ENCODE results near the gene P2RX6. TPM values are rescaled to one million over a fixed set of nuclear protein-coding genes. Genes with fewer than 3 reads are reported as not detected.

P2RX6 gene
- polyA plus RNA-seq, 1 donor (not counting 4 experiments of a cell fraction or from before 2014, with no cell fraction given): 0.87 TPM

- no peak overlapping the region for H2AFZ ChIP-seq (ENCODE audit: control insufficient read depth, low read length)
- dilution Hi-C loops (cut with MboI; ENCODE audit: extremely low pct_ligation_motif_present, low sequenced_read_pairs): no loop called here
Observed at GRCh38 chr22:21054714-21055563, 40.0 kb downstream of the P2RX6 start.

DNA sequence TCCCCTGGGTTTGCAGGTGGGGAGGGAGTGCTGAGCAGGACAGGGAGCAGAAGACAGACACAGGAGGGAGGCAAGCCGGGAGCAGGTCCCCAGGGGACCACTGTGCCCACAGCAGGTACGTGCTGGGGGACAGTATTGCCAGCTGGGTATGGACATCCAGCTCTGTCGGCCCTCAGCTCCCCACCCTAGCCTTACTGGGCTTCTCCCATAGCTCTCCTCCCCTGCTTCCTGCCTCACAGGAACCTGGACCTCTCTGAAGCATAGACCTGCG, 40.5 kb downstream of the P2RX6 start:
- no peak overlapping the region for H2AFZ ChIP-seq (ENCODE audit: control insufficient read depth, low read length)

More at GRCh38 chr22:21054714-21055563, 40.0 kb downstream of the P2RX6 start:
- no peaks in the 10 kb centered on the region for H3K9me1 ChIP-seq (ENCODE audit: control insufficient read depth, extremely low read depth, insufficient read depth, low read length)
- no peaks in the 10 kb centered on the region for H4K20me1 ChIP-seq (ENCODE audit: control insufficient read depth, extremely low read depth, insufficient read depth, low read length)
- no peaks in the 10 kb centered on the region for H3K9me3 ChIP-seq (ENCODE audit: control insufficient read depth, low read depth, low read length)
- H3K4me2 ChIP-seq (ENCODE audit: control insufficient read depth, extremely low read depth, insufficient read depth, low read depth, low read length): no peak overlapping the region
- H3K79me2 ChIP-seq (ENCODE audit: control insufficient read depth, insufficient read depth, low read length): no peaks in the 10 kb centered on the region
- H3K27me3 ChIP-seq (ENCODE audit: control insufficient read depth, extremely low read depth, insufficient read depth, low read length): no peaks in the 10 kb centered on the region
- TF ChIP-seq, protein P1, sequence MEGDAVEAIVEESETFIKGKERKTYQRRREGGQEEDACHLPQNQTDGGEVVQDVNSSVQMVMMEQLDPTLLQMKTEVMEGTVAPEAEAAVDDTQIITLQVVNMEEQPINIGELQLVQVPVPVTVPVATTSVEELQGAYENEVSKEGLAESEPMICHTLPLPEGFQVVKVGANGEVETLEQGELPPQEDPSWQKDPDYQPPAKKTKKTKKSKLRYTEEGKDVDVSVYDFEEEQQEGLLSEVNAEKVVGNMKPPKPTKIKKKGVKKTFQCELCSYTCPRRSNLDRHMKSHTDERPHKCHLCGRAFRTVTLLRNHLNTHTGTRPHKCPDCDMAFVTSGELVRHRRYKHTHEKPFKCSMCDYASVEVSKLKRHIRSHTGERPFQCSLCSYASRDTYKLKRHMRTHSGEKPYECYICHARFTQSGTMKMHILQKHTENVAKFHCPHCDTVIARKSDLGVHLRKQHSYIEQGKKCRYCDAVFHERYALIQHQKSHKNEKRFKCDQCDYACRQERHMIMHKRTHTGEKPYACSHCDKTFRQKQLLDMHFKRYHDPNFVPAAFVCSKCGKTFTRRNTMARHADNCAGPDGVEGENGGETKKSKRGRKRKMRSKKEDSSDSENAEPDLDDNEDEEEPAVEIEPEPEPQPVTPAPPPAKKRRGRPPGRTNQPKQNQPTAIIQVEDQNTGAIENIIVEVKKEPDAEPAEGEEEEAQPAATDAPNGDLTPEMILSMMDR (optimal IDR thresholded peaks at IDR 0.05 in 1 of 3, IDR thresholded peaks at IDR 0.05 in 1 of 3, conservative IDR thresholded peaks at IDR 0.05 in 1 of 3; ENCODE audit: extremely low read depth in 1 of 3, insufficient read depth in 2 of 3, low read length in 3 of 3): no peak
- no peak for TF ChIP-seq EZH2 (IDR thresholded peaks at IDR 0.05; ENCODE audit: low read length)
- H3K27ac ChIP-seq (ENCODE audit: control insufficient read depth, insufficient read depth, low read length): no peak overlapping the region
- FAIRE-seq (no peak), DNase-seq (ENCODE audit: low read depth, low spot score) (no peak)
- no peaks in the 10 kb centered on the region for H3K36me3 ChIP-seq (ENCODE audit: control insufficient read depth in 2 of 2, extremely low read depth in 1 of 2, insufficient read depth in 2 of 2, low read length in 2 of 2)
- H3K4me1 ChIP-seq (ENCODE audit: control insufficient read depth, extremely low read depth, insufficient read depth, low read length): peaks cover 7% of the 10 kb centered on the region
- H3K4me3 ChIP-seq (ENCODE audit: control insufficient read depth in 2 of 3, extremely low read depth in 1 of 3, insufficient read depth in 2 of 3, low read depth in 1 of 3, low read length in 3 of 3): no peak overlapping the region
- H3K9ac ChIP-seq (ENCODE audit: control insufficient read depth, extremely low read depth, insufficient read depth, low read length): no peak overlapping the region

More for the DNA sequence above, 40.5 kb downstream of the P2RX6 start:
- Histone ChIP-seq H3K36me3 (ENCODE audit: control insufficient read depth in 2 of 2, extremely low read depth in 1 of 2, insufficient read depth in 2 of 2, low read length in 2 of 2) (no peaks in the 10 kb centered on the region), H3K27ac (ENCODE audit: control insufficient read depth, insufficient read depth, low read length) (no peak overlapping the region), H4K20me1 (ENCODE audit: control insufficient read depth, extremely low read depth, insufficient read depth, low read length) (no peaks in the 10 kb centered on the region), H3K9me1 (ENCODE audit: control insufficient read depth, extremely low read depth, insufficient read depth, low read length) (no peaks in the 10 kb centered on the region), H3K9ac (ENCODE audit: control insufficient read depth, extremely low read depth, insufficient read depth, low read length) (no peak overlapping the region), H3K79me2 (ENCODE audit: control insufficient read depth, insufficient read depth, low read length) (no peaks in the 10 kb centered on the region), H3K4me1 (ENCODE audit: control insufficient read depth, extremely low read depth, insufficient read depth, low read length) (peaks cover 7% of the 10 kb centered on the region), H3K4me3 (ENCODE audit: control insufficient read depth in 2 of 3, extremely low read depth in 1 of 3, insufficient read depth in 2 of 3, low read depth in 1 of 3, low read length in 3 of 3) (no peak overlapping the region), H3K4me2 (ENCODE audit: control insufficient read depth, extremely low read depth, insufficient read depth, low read depth, low read length) (no peak overlapping the region), H3K27me3 (ENCODE audit: control insufficient read depth, extremely low read depth, insufficient read depth, low read length) (no peaks in the 10 kb centered on the region), H3K9me3 (ENCODE audit: control insufficient read depth, low read depth, low read length) (no peaks in the 10 kb centered on the region)
- TF ChIP-seq EZH2 (IDR thresholded peaks at IDR 0.05; ENCODE audit: low read length): no peak
- TF ChIP-seq, protein P1 (optimal IDR thresholded peaks at IDR 0.05 in 1 of 3, IDR thresholded peaks at IDR 0.05 in 1 of 3, conservative IDR thresholded peaks at IDR 0.05 in 1 of 3; ENCODE audit: extremely low read depth in 1 of 3, insufficient read depth in 2 of 3, low read length in 3 of 3): no peak
- dilution Hi-C loops (cut with MboI; ENCODE audit: extremely low pct_ligation_motif_present, low sequenced_read_pairs): no loop called here
- no peak for FAIRE-seq
- no peak for DNase-seq (ENCODE audit: low read depth, low spot score)
